Mammary epithelial cell (primary cell): ENCODE measurements around the gene TBC1D16.

Experiments used
- CTCF ChIP-seq, 2 donors: IDR thresholded peaks in 1 of 2; conservative IDR thresholded peaks in 1 of 2; 2 replicates each; pipeline ENCODE4 v1.5.1; 2011 to 2012; ENCODE audit warnings: inconsistent platforms in 2 of 2, low read length in 2 of 2, mild to moderate bottlenecking in 2 of 2, control low read depth in 1 of 2, low read depth in 1 of 2; ENCODE audit not compliant: insufficient read depth in 1 of 2; ENCODE audit errors: extremely low read depth in 1 of 2
- EZH2 ChIP-seq: IDR thresholded peaks from 2 replicates; pipeline ENCODE4 v1.6.1; 2012; ENCODE audit warnings: low read length, inconsistent platforms, borderline replicate concordance

DNA sequence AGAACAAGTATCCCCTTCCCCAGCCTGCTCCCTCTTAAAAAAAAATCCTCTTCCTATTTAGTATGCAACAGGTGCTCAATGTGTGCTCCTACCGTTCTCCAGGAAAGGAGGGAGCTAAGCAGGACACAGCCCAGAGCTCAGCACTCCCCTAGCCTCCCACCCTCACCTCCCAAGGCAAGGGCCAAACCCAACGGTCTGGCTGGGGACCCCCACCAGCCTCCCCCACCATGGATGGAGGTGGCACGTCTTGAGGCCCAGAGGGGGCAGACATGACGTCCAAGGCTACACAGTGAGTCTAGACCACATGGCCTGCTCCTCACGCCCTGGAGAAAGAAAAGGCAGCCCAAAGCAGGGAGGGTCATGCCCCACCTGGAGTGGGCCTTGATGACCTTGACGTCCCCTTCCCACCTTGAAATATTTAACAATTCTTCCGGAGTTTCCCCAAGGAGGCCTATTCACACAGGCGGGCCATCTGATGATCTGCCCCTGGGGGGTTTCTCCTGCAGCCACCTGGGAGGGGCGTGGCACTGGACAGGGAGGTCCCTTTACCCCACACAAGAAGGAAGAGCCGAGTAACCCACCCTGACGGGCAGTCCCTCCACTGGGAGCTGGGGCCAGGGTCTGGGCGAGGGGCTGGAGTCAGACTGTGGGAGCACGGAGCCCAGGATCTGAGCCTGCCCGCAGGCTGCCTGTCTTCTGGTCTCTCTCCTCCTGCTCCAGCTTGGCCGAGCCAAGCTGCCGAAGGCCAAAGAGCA, 107.0 kb downstream of the TBC1D16 start:
- TF ChIP-seq EZH2 (no peak), CTCF (conservative IDR thresholded peaks at IDR 0.05 in 1 of 2, IDR thresholded peaks at IDR 0.05 in 1 of 2; ENCODE audit: extremely low read depth in 1 of 2, insufficient read depth in 1 of 2, low read depth in 1 of 2, low read length in 2 of 2) (no peak)
